GM18907 (cell line): ENCODE results near the gene GRAP2.
A peak's percentile ranks its signal among the peaks of the same experiment; 100 is the strongest.

ENCODE experiments used
- ATAC-seq: cut with Tn5 transposase; IDR thresholded peaks from one replicate; pipeline ENCODE4 v1.9.1; 2021; ENCODE audit warnings: mild to moderate bottlenecking, moderate library complexity; ENCODE audit not compliant: unreplicated experiment

The GRAP2 gene

DNA sequence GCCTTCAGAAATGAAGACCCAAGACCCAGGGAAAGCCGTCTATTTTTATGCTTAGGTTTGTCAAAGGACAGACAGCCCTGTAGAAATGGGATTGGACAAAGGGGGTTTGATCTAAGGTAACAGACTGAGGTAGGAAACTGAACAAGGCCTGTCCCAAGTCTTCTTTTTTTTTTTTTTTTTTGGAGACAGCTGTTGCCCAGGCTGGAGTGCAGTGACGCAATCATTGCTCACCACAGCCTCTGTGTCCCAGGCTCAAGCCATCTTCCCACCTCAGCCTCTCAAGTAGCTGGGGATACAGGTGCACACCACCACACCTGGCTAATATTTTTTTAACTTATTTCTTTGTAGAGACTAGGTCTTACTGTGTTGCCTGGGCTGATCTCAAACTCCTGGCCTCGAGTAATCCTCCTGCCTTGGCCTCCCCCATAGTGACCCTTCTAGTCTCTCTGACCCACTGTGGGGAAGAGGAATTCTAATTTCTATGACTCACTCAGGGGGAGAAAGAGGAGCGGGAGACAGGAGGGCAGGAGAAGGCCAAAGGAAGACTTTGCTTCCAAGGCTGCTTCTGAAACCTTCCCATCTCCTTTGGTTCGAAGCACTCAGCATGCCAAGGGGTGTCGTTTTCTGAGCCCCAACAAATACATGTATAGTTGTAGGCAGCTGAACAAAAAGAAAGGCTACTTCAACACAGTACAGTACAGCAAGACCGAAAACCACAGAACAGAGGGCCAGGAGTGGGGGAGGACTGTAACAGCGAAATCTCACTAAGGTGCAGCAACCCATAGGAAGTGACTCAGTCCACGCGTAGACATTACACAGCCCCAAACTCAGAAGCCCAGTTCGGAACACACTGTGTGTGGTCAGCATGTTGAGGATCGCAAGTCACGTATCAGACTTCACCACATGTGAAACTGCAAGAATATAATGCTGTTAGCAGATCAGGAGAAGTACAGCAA, 60.2 kb downstream of the GRAP2 start:
- ATAC-seq: peak; percentile 74

- no peak for ATAC-seq
These were observed 61.2 kb downstream of the GRAP2 start for GRCh38 chr22:39962071-39962470.

- ATAC-seq: no peak
These were observed 64.9 kb downstream of the GRAP2 start for GRCh38 chr22:39965748-39966147.

- no peak for ATAC-seq
These were observed 65.6 kb downstream of the GRAP2 start for GRCh38 chr22:39966470-39966869.

DNA sequence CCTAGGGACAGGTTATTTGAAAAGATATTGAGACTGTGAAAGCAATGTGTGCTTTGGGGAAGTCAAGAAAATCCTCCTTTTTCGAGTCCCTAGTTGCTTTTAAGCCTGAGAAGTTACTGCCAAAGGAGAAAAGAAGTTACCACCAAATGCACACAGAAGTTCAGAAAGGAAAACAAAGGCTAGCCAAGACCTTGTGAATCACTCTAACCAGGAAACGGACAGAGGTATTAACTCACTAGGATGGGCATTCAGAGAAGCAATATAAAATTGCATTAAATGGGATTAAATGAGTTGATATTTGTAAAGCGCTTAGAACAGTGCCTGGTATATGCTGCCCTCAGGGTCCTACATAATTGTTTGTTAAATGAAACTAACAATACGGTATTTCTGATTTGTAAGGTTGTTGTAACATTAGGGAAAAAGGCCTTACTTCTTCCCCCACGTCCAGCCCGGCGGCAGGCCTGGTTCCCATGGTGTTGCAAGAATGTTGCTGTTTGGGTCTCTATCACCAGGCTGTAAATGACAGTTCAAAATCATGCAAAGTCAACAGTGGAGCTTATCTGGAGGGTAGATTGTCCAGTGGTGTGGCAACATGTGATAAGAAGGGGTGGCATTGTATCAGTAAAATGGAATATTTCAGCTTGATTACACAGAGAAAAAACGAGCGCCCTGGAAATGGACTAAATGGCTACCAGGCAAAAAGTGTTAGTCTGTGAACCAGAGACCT, 66.4 kb downstream of the GRAP2 start:
- no peak for ATAC-seq

- ATAC-seq: no peak
These were observed 67.4 kb downstream of the GRAP2 start for GRCh38 chr22:39967996-39968972.

GRCh38 chr22:39970742-39971141, 69.9 kb downstream of the GRAP2 start:
- no peak for ATAC-seq

DNA sequence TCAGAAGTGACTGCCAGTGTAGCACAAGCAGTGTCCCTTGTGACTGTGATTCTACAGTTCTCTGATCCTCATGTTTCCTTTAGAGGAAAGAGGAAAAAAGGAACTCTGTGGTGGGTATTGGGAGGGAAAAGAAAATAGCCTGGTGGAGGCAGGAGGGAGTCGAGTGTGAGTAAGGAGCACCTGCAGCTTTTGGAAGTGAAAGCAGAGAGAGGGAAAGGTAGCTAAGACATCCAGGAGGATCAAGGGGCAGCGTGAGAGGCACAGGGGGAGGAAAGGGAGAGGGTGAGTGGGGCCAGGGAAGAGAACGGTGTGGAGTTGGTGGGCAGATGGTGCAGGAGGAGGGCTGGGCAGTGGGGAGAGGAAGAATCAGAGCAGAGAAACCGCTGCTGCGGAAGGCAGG, 71.8 kb downstream of the GRAP2 start:
- ATAC-seq: no peak

- ATAC-seq: no peak
These were observed 72.8 kb downstream of the GRAP2 start for GRCh38 chr22:39973656-39974055.

DNA sequence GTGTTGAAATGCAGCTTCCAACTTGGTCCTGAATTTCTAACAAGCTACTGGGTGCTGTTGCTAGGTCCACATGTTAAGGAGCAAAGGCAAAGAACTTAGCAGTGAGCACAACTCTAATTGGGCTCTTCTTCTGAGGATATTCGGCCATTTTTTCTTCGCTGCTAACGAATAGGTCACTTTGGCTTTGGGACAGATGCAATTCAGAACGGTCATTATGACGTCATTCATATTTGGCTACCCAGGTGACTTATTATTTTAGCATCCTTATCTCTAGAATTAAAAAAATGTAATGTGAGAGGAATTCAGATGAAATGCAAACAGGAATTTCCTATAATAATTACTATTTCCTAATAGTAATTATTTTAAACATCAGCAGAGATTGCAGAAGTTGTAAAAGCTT, 73.2 kb downstream of the GRAP2 start:
- ATAC-seq: no peak

GRCh38 chr22:39979048-39979447, 78.2 kb downstream of the GRAP2 start:
- no peak for ATAC-seq

DNA sequence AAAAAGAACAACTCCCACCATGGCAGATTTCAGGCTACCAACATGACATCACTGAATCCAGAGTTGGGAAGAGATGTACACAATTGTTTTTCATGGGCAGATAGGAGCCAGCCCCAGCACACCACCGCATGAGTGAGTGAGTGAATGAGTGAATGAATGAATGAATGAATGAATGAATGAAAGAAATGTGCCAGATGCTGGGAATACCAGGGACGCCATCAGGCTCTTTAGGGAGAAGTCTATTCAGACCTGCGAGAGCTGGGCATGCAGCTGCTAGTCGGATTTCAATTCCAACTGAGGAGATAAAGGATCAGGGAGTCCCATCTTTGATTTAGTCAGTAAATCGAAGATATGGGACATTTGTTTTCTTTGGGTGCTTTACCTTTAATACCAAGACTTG, 78.6 kb downstream of the GRAP2 start:
- no peak for ATAC-seq

GRCh38 chr22:39980596-39980995, 79.7 kb downstream of the GRAP2 start:
- no peak for ATAC-seq

DNA sequence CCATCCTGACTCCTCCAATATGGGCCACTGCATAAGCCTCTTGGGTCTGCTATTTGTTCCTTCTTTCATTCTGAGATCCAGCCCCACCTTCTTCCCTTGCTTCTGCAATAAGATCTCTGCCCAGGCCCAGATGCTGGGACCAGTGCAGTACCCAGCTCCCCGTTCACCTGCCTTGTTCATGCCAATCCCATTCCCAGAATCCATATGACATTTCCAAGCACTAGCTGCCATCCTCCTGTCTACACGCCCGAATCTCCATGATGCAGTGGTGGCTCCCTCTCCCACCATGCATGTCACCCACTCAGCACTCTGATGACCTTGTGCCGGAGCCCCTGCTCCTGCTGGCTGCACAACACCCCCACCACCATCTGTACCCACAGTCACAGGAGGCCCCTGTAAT, 82.5 kb downstream of the GRAP2 start:
- ATAC-seq: no peak

DNA sequence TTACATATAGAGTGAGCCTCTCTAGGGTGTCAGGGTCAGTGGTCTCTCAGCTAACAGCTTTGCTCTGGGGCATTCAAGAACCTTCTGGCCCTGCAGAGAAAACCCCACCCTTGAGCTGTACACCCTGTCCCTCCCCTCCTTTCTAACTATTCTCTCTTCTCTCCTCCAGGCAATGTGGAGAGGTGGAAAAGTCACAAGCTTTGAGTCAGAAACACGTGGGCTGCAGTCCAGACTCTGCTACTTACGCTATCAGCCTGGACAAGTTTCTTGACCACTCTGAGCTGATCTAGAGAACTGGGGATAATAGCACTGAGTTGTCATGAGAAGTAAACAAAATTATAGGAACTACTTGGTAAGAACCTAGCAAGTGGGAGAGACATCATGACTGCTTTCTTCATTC, 83.1 kb downstream of the GRAP2 start:
- ATAC-seq: no peak

DNA sequence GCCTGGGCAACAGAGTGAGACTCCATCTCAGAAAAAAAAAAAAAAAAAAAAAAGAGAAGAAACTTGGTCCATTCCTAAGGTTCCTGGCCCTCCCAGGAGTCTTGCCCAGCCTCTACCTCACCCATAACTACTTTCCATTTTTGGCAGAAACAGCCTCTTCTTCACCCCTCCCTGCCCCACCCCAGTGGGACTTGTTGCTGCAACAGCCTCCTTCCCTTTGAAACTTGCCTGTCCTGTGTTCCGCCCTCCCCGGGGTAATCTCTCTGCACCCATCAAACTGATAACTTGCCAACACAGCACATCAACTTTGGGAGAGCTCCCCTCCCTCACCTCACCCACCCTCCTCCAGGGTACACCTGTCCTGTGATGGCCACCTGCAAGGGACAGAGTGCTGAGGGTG, 83.9 kb downstream of the GRAP2 start:
- ATAC-seq: no peak

- ATAC-seq: no peak
These were observed 84.6 kb downstream of the GRAP2 start for GRCh38 chr22:39985383-39986035.

DNA sequence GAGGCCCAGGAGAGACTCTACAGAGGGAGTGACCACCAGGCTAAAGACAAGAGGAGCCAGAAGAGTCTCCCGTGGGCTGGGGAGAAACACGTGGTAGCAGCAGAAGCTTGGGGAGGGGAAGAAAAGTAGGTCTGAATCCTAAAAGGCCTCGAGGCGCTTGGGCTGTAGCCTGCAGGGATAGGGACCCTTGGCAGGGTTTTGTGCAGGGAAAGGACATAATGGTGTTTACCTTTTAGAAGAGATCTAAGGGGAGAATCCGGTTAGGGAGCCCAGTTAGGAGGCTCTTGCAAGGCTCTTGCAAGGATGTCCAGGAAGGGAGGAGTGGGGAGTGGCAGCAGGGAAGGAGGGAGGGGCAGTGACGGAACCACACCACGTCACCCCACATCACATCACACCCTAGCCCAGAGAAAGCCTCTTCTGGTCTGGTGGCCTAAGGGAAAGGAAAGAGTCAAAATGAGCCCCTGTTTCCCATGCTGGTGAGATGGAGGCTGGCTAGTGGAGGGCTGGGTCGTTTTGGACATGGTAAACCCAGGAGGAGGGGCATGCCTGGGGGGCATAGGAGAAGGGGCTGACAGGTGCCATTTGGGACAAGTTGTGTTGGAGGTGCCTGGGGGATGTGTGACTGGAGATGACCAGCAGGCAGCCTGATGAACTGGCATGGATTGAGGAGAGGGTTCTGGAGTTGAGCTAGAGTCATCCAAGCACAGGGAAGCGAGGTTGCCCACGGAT, 87.7 kb downstream of the GRAP2 start:
- ATAC-seq: no peak

DNA sequence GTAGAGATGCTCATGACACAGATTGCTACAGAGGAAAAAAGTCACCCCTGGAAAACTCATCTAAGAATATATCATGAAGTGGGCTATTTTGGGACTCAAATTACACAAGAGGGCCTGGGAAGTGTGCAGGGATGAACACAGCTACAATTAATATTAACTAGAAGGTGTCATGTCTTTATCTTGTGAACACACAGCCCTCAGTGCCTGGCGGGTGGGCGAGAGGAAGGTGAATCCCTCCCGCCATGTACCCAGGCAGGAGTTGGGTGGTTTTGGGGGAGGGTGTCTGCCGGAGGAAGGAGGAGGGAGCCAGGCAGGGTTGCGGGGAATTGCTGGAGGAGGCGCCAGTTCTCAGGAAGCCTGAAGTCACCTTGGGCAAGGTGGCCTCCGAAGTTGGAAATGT, 88.7 kb downstream of the GRAP2 start:
- no peak for ATAC-seq

DNA sequence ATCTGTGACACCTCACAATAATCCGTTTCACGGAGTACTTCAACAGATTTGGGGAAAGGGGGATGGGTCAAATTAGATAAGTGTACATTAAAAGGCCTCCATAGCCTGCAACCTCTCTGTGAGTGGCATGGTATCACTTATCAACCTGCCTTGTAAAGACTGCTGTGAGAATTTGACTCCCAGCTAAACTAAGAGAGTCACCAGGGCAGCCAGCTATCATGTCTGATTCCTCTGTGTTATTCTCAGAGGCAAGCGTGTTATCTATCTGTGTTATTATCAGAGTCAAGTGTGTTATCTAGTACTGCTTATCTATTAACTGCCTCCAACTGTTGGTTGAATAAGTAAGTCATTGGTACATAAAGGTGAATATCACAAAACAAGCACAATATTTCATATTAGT, 89.8 kb downstream of the GRAP2 start:
- no peak for ATAC-seq
